ENCODE data around the gene CCT3. TPM values are rescaled to one million over a fixed set of nuclear protein-coding genes. Genes with fewer than 3 reads are reported as not detected.

Gene CCT3
- total RNA-seq, 1 experiment from 2014 or later: 325 TPM

DNA sequence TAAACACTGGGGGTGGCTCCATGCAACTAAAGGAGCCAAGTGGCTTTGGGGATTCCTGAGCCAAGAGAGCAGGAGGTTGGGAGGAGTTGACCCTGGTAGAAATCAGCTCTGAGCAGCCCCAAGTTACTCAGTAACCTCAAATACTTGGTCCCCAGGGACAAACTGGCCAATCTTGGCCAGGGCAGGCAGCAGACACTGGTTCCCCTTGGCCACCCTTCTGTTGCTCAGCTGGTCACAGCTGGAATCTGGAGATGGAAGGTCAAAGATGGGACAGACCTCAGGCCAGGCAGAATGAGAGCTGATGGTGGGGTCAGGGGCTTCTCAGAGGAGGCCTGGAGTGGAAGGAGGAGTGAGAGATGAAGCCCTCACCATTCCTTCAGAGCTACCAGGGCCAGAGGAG, 27.7 kb upstream of the CCT3 start:
- Histone ChIP-seq H3K79me2 (ENCODE audit: low read length) (no peaks in the 10 kb centered on the region), H3K4me3 (ENCODE audit: low read length) (no peak overlapping the region), H3K4me1 (ENCODE audit: low read length) (no peaks in the 10 kb centered on the region), H3K27ac (ENCODE audit: low read length) (no peak overlapping the region), H2AFZ (ENCODE audit: low read length) (no peak overlapping the region), H3K27me3 (ENCODE audit: low read length) (no peaks in the 10 kb centered on the region), H3K9ac (ENCODE audit: low read length) (no peak overlapping the region), H3K4me2 (ENCODE audit: low read depth, low read length, poor library complexity, severe bottlenecking) (no peak overlapping the region), H4K20me1 (ENCODE audit: insufficient read depth, low read depth, low read length) (no peaks in the 10 kb centered on the region), H3K36me3 (ENCODE audit: insufficient read depth, low read length) (no peaks in the 10 kb centered on the region), H3K9me3 (ENCODE audit: low read length) (no peaks in the 10 kb centered on the region), H3K9me2 (replicated peaks; ENCODE audit: insufficient read depth, low read length) (no peaks in the 10 kb centered on the region)
- DNase-seq: no peak

- Histone ChIP-seq H3K9me2 (replicated peaks; ENCODE audit: insufficient read depth, low read length) (no peaks in the 10 kb centered on the region), H3K4me3 (ENCODE audit: low read length) (no peak overlapping the region)
- no peak for DNase-seq
These were observed 22.4 kb upstream of the CCT3 start for GRCh38 chr1:156360534-156360933.

GRCh38 chr1:156359973-156360372, 21.9 kb upstream of the CCT3 start:
- H3K4me1 ChIP-seq (ENCODE audit: low read length): peaks cover 14% of the 10 kb centered on the region

More at GRCh38 chr1:156360534-156360933, 22.4 kb upstream of the CCT3 start:
- Histone ChIP-seq H3K9me3 (ENCODE audit: low read length) (no peaks in the 10 kb centered on the region), H3K27me3 (ENCODE audit: low read length) (no peaks in the 10 kb centered on the region), H3K27ac (ENCODE audit: low read length) (no peak overlapping the region), H3K9ac (ENCODE audit: low read length) (no peak overlapping the region), H3K36me3 (ENCODE audit: insufficient read depth, low read length) (no peaks in the 10 kb centered on the region), H3K79me2 (ENCODE audit: low read length) (no peaks in the 10 kb centered on the region), H3K4me2 (ENCODE audit: low read depth, low read length, poor library complexity, severe bottlenecking) (no peak overlapping the region), H3K4me1 (ENCODE audit: low read length) (peaks cover 14% of the 10 kb centered on the region), H4K20me1 (ENCODE audit: insufficient read depth, low read depth, low read length) (no peaks in the 10 kb centered on the region), H2AFZ (ENCODE audit: low read length) (no peak overlapping the region)

DNA sequence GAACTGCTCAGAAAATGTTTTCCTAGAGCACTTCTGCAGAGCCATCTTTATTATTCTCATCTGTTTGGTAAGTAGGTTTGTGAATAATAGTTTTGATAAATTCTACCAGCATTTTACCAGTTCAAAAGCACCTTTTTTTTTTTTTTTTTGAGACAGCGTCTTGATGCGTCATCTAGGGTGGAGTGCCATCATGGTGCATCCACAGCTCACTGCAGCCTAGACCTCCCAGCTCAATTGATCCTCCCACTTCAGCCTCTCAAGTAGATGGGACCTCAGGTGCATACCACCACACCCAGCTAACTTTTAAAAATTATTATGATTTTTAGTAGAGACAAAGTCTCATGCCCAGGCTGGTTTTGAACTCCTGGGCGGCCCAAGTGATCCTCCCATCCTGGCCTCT, 21.2 kb upstream of the CCT3 start:
- no peak overlapping the region for H3K4me2 ChIP-seq (ENCODE audit: low read depth, low read length, poor library complexity, severe bottlenecking)
- peaks cover 14% of the 10 kb centered on the region for H3K4me1 ChIP-seq (ENCODE audit: low read length)

More at GRCh38 chr1:156359973-156360372, 21.9 kb upstream of the CCT3 start:
- Histone ChIP-seq H3K9ac (ENCODE audit: low read length) (no peak overlapping the region), H3K36me3 (ENCODE audit: insufficient read depth, low read length) (no peaks in the 10 kb centered on the region), H3K27me3 (ENCODE audit: low read length) (no peaks in the 10 kb centered on the region), H2AFZ (ENCODE audit: low read length) (no peak overlapping the region), H3K4me3 (ENCODE audit: low read length) (no peak overlapping the region), H3K27ac (ENCODE audit: low read length) (no peak overlapping the region), H3K9me2 (replicated peaks; ENCODE audit: insufficient read depth, low read length) (no peaks in the 10 kb centered on the region), H4K20me1 (ENCODE audit: insufficient read depth, low read depth, low read length) (no peaks in the 10 kb centered on the region), H3K79me2 (ENCODE audit: low read length) (no peaks in the 10 kb centered on the region), H3K4me2 (ENCODE audit: low read depth, low read length, poor library complexity, severe bottlenecking) (no peak overlapping the region), H3K9me3 (ENCODE audit: low read length) (no peaks in the 10 kb centered on the region)
- DNase-seq: no peak

DNA sequence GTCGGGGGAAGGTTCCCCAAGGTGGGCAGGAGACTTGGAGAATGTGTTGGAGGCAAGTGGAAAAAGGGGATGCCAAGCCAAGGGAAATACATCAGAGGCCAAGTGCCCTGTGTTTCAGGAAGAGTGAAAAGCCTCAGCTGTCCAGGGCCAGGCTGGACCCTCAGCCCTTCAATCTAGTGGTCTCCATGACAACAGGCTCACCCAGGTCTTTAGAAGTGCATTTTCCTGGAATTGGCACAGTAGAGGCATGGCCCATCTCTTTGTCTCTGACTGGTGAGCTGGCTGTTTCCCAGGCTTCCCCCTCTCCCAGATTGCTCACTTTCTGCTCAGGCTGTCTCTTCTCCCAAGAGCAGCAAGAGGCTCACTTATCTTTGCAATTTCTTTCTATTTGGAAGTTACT, 20.5 kb upstream of the CCT3 start:
- H3K9ac ChIP-seq (ENCODE audit: low read length): no peak overlapping the region
- H3K4me1 ChIP-seq (ENCODE audit: low read length): peaks cover 14% of the 10 kb centered on the region
- no peaks in the 10 kb centered on the region for H3K27me3 ChIP-seq (ENCODE audit: low read length)
- no peaks in the 10 kb centered on the region for H3K79me2 ChIP-seq (ENCODE audit: low read length)
- no peak overlapping the region for H3K4me3 ChIP-seq (ENCODE audit: low read length)
- H2AFZ ChIP-seq (ENCODE audit: low read length): no peak overlapping the region
- DNase-seq: no peak
- no peak overlapping the region for H3K4me2 ChIP-seq (ENCODE audit: low read depth, low read length, poor library complexity, severe bottlenecking)
- H3K9me3 ChIP-seq (ENCODE audit: low read length): no peaks in the 10 kb centered on the region
- no peaks in the 10 kb centered on the region for H4K20me1 ChIP-seq (ENCODE audit: insufficient read depth, low read depth, low read length)
- no peaks in the 10 kb centered on the region for H3K9me2 ChIP-seq (replicated peaks; ENCODE audit: insufficient read depth, low read length)
- no peaks in the 10 kb centered on the region for H3K36me3 ChIP-seq (ENCODE audit: insufficient read depth, low read length)
- H3K27ac ChIP-seq (ENCODE audit: low read length): no peak overlapping the region

More for the DNA sequence above, 21.2 kb upstream of the CCT3 start:
- no peak for DNase-seq
- no peaks in the 10 kb centered on the region for H3K79me2 ChIP-seq (ENCODE audit: low read length)
- no peaks in the 10 kb centered on the region for H3K9me3 ChIP-seq (ENCODE audit: low read length)
- no peaks in the 10 kb centered on the region for H3K9me2 ChIP-seq (replicated peaks; ENCODE audit: insufficient read depth, low read length)
- H3K9ac ChIP-seq (ENCODE audit: low read length): no peak overlapping the region
- H3K27me3 ChIP-seq (ENCODE audit: low read length): no peaks in the 10 kb centered on the region
- H2AFZ ChIP-seq (ENCODE audit: low read length): no peak overlapping the region
- no peaks in the 10 kb centered on the region for H3K36me3 ChIP-seq (ENCODE audit: insufficient read depth, low read length)
- no peaks in the 10 kb centered on the region for H4K20me1 ChIP-seq (ENCODE audit: insufficient read depth, low read depth, low read length)
- H3K4me3 ChIP-seq (ENCODE audit: low read length): no peak overlapping the region
- H3K27ac ChIP-seq (ENCODE audit: low read length): no peak overlapping the region

DNA sequence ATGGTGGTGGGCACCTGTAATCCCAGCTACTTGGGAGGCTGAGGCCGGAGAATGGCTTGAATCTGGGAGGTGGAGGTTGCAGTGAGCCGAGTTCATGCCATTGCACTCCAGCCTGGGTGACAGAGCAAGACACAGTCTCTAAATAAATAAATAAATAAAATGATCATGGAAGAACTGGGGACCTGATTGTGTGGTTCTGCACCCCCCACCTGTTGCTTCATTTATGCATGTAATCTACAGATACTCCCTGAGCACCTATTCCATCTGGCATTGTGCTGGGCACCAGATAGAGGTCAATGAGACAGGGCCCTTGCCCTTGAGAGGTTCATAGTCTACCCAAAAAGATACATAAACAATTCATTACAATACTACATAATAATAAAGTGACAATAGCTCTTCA, 19.9 kb upstream of the CCT3 start:
- Histone ChIP-seq H3K27me3 (ENCODE audit: low read length) (no peaks in the 10 kb centered on the region), H3K36me3 (ENCODE audit: insufficient read depth, low read length) (no peaks in the 10 kb centered on the region), H3K4me1 (ENCODE audit: low read length) (peaks cover 14% of the 10 kb centered on the region), H3K4me2 (ENCODE audit: low read depth, low read length, poor library complexity, severe bottlenecking) (no peak overlapping the region), H4K20me1 (ENCODE audit: insufficient read depth, low read depth, low read length) (no peaks in the 10 kb centered on the region), H3K4me3 (ENCODE audit: low read length) (no peak overlapping the region), H3K79me2 (ENCODE audit: low read length) (no peaks in the 10 kb centered on the region), H3K9me2 (replicated peaks; ENCODE audit: insufficient read depth, low read length) (no peaks in the 10 kb centered on the region), H2AFZ (ENCODE audit: low read length) (no peak overlapping the region), H3K9ac (ENCODE audit: low read length) (no peak overlapping the region), H3K27ac (ENCODE audit: low read length) (no peak overlapping the region), H3K9me3 (ENCODE audit: low read length) (no peaks in the 10 kb centered on the region)
- no peak for DNase-seq

GRCh38 chr1:156356875-156357534, 18.9 kb upstream of the CCT3 start:
- H3K9me3 ChIP-seq (ENCODE audit: low read length): no peaks in the 10 kb centered on the region
- H3K79me2 ChIP-seq (ENCODE audit: low read length): no peaks in the 10 kb centered on the region
- no peak overlapping the region for H3K27ac ChIP-seq (ENCODE audit: low read length)
- no peaks in the 10 kb centered on the region for H3K36me3 ChIP-seq (ENCODE audit: insufficient read depth, low read length)
- H2AFZ ChIP-seq (ENCODE audit: low read length): no peak overlapping the region
- H4K20me1 ChIP-seq (ENCODE audit: insufficient read depth, low read depth, low read length): no peaks in the 10 kb centered on the region
- H3K27me3 ChIP-seq (ENCODE audit: low read length): no peaks in the 10 kb centered on the region
- H3K9me2 ChIP-seq (replicated peaks; ENCODE audit: insufficient read depth, low read length): no peaks in the 10 kb centered on the region
- H3K4me2 ChIP-seq (ENCODE audit: low read depth, low read length, poor library complexity, severe bottlenecking): peak overlapping the region; percentile 34
- H3K4me1 ChIP-seq (ENCODE audit: low read length): peaks cover 14% of the 10 kb centered on the region
- no peak overlapping the region; the same call in 1 of the 2 replicates for H3K9ac ChIP-seq (ENCODE audit: low read length)
- H3K4me3 ChIP-seq (ENCODE audit: low read length): no peak overlapping the region
- peak; percentile 91 for DNase-seq

DNA sequence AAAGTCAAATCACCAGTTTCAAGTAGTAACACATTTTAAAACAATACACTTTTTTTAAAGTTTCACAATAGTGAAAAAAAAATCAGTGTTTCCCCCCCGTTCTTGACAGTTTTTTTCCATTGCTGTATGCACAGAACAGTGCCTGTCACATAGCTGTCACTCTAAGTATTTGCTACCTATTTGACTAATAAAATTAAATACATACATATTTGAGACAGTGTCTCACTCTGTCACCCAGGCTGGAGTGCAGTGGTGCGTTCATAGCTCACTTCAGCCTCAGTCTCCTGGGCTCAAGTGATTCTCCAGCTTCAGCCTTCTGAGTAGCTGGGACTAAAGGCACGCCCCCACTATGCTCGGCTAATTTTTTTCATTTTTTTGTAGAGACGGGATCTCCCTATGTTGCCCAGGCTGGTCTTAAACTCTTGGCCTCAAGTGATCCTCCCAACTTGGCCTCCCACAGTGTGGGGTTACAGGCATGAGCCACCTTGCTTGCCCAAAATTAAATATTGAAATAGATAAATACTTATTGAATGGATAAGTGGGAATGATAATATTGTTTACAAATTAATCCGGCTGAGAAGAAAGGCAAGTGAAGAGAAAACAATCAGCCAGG, 18.3 kb upstream of the CCT3 start:
- H3K4me2 ChIP-seq (ENCODE audit: low read depth, low read length, poor library complexity, severe bottlenecking): peak overlapping the region; percentile 34
- H3K4me1 ChIP-seq (ENCODE audit: low read length): peaks cover 14% of the 10 kb centered on the region
- H4K20me1 ChIP-seq (ENCODE audit: insufficient read depth, low read depth, low read length): no peaks in the 10 kb centered on the region
- DNase-seq: peak; percentile 61
- no peak overlapping the region for H3K9ac ChIP-seq (ENCODE audit: low read length)
- no peak overlapping the region for H3K27ac ChIP-seq (ENCODE audit: low read length)
- no peaks in the 10 kb centered on the region for H3K27me3 ChIP-seq (ENCODE audit: low read length)
- no peaks in the 10 kb centered on the region for H3K9me2 ChIP-seq (replicated peaks; ENCODE audit: insufficient read depth, low read length)
- no peaks in the 10 kb centered on the region for H3K9me3 ChIP-seq (ENCODE audit: low read length)
- H3K36me3 ChIP-seq (ENCODE audit: insufficient read depth, low read length): no peaks in the 10 kb centered on the region
- no peak overlapping the region for H2AFZ ChIP-seq (ENCODE audit: low read length)
- no peaks in the 10 kb centered on the region for H3K79me2 ChIP-seq (ENCODE audit: low read length)
- no peak overlapping the region for H3K4me3 ChIP-seq (ENCODE audit: low read length)

Data from Karpas-422 (cell line).